A549 (cell line): ENCODE results near the gene PTPRCAP. TPM values are rescaled to one million over a fixed set of nuclear protein-coding genes. Genes with fewer than 3 reads are reported as not detected.
A peak's percentile ranks its signal among the peaks of the same experiment; 100 is the strongest.
"Not testable (repeated sequence)": the region's sequence is repeated elsewhere in the genome, so short reads cannot be mapped to it uniquely, and the experiment has no call there.

ENCODE experiments used
- ATAC-seq, 2 experiments: fragments of 200-7000 bp in 1 of 2; fragments of >200 bp in 1 of 2; cut with Nextera tagmentation in 1 of 2; cut with Tn5 transposase in 1 of 2; 3 replicates each; pipeline versions ENCODE4 v1.8.0 to v1.9.1; 2018 to 2020; ENCODE audit warnings: mild to moderate bottlenecking in 1 of 2, moderate library complexity in 1 of 2
- CTCF ChIA-PET: fragments of 300-600 bp; sonication (Branson Sonifier 250); formaldehyde crosslinking; extraction: SDS; loops from one replicate; lab custom pipeline; 2021; ENCODE audit warnings: antibody characterized with exemption, inconsistent platforms; lab: Yijun Ruan, JAX
- POLR2A ChIA-PET: fragments of 350-600 bp; formaldehyde crosslinking; extraction: SDS; loops from one replicate; lab custom pipeline; 2021; ENCODE audit warnings: antibody characterized with exemption, inconsistent platforms; lab: Yijun Ruan, JAX
- DNase-seq, 2 experiments: peaks; one replicate each; pipeline versions ENCODE4 v3.0.0 to v3.0.0-alpha.2; 2011 to 2016; ENCODE audit warnings: low read depth in 1 of 2, low spot score in 1 of 2
- FAIRE-seq: peaks from 2 replicates; lab custom pipeline; 2011; peaks lifted over from hg19 to GRCh38; lab: Jason Lieb, UNC
- H3K27ac ChIP-seq, 2 experiments: fragments of >200 bp; sonication (Bioruptor Twin); formaldehyde crosslinking; 3 replicates each; pipeline ENCODE4 v1.5.1; 2016 to 2017
- H3K4me1 ChIP-seq: fragments of >200 bp; sonication (Bioruptor Twin); formaldehyde crosslinking; 3 replicates; pipeline ENCODE4 v1.6.1; 2016
- H3K4me2 ChIP-seq: fragments of >200 bp; sonication (Bioruptor Twin); formaldehyde crosslinking; 3 replicates; pipeline ENCODE4 v1.6.1; 2016
- H3K4me3 ChIP-seq: fragments of >200 bp; sonication (Bioruptor Twin); formaldehyde crosslinking; 3 replicates; pipeline ENCODE4 v1.5.1; 2016
- H3K9me3 ChIP-seq: fragments of >200 bp; sonication (Bioruptor Twin); formaldehyde crosslinking; 3 replicates; pipeline ENCODE4 v1.6.1; 2016
- CBX2 ChIP-seq: fragments of 200-600 bp; sonication (generic); IDR thresholded peaks from 2 replicates; pipeline ENCODE4 v1.6.1; 2016; ENCODE audit warnings: low read depth, mild to moderate bottlenecking, borderline replicate concordance
- FOSB ChIP-seq: fragments of 250-450 bp; sonication (Bioruptor Pico); IDR thresholded peaks from 2 replicates; pipeline ENCODE4 v1.5.0; 2020; ENCODE audit warnings: mild to moderate bottlenecking, moderate library complexity
- HEYL ChIP-seq: fragments of 250-450 bp; sonication (Bioruptor Pico); IDR thresholded peaks from 2 replicates; pipeline ENCODE4 v1.8.0; 2021; ENCODE audit warnings: mild to moderate bottlenecking, moderate library complexity
- JUNB ChIP-seq: fragments of >200 bp; sonication (Bioruptor Twin); formaldehyde crosslinking; IDR thresholded peaks from 2 replicates; pipeline ENCODE4 v1.6.1; 2016
- PHF8 ChIP-seq: fragments of 200-600 bp; sonication (generic); IDR thresholded peaks from 2 replicates; pipeline ENCODE4 v1.6.1; 2016; ENCODE audit warnings: low read depth, mild to moderate bottlenecking, antibody characterized with exemption, moderate library complexity, borderline replicate concordance
- RCOR1 ChIP-seq: fragments of 150-350 bp; IDR thresholded peaks from 2 replicates; pipeline ENCODE4 v1.6.1; 2014; ENCODE audit warnings: antibody characterized with exemption, low read length, low read depth
- SMC3 ChIP-seq: fragments of >200 bp; sonication (Bioruptor Twin); formaldehyde crosslinking; IDR thresholded peaks from 3 replicates; pipeline ENCODE4 v1.6.1; 2018; ENCODE audit warnings: inconsistent platforms
- TFCP2L1 ChIP-seq: fragments of 250-450 bp; sonication (Bioruptor Pico); IDR thresholded peaks from 2 replicates; pipeline ENCODE4 v1.5.0; 2021; ENCODE audit warnings: mild to moderate bottlenecking
- TP53 ChIP-seq: fragments of 250-450 bp; sonication (Bioruptor Pico); IDR thresholded peaks from 2 replicates; pipeline ENCODE4 v1.5.0; 2021; ENCODE audit warnings: mild to moderate bottlenecking, moderate library complexity
- ZSCAN20 ChIP-seq: fragments of 250-450 bp; sonication (Bioruptor Pico); IDR thresholded peaks from 2 replicates; pipeline ENCODE4 v1.8.0; 2022; ENCODE audit warnings: mild to moderate bottlenecking, moderate library complexity
- WGBS: methylation state at CpG from one replicate; pipeline ENCODE4 v1.1.6; 2017; ENCODE audit errors: missing lambda C conversion rate; 5-methylcytosine and 5-hydroxymethylcytosine counted together
- polyA plus RNA-seq, 4 experiments: library from polyadenylated mRNA; depleted of rRNA in 3 of 4; stranded (reverse); fragments of >200 nt; fragmentation: RNase III in 1 of 4; extraction: RNeasy Plus Mini Kit Qiagen cat#74134 plus additional on column Dnase treatment in 1 of 4; gene quantifications; 2 replicates in 3 of 4; 3 replicates in 1 of 4; pipeline ENCODE4 v1.2.3, GENCODE V29; 2011 to 2017
- TF ChIP-seq, protein P1 (sequence below): fragments of 150-350 bp; IDR thresholded peaks from 2 replicates; pipeline ENCODE4 v1.6.1; 2014; ENCODE audit warnings: low read depth, mild to moderate bottlenecking, low read length
- TF ChIP-seq, protein P2 (sequence below): IDR thresholded peaks from 2 replicates; pipeline ENCODE4 v1.6.1; 2012
- TF ChIP-seq, protein P3 (sequence below): fragments of 250-450 bp; sonication (Bioruptor Pico); IDR thresholded peaks from 2 replicates; pipeline ENCODE4 v1.5.0; 2020; ENCODE audit warnings: low read depth, mild to moderate bottlenecking, moderate library complexity
- TF ChIP-seq, protein P4 (sequence below): IDR thresholded peaks from 2 replicates; pipeline ENCODE4 v1.6.1; 2012

PTPRCAP gene
- polyA plus RNA-seq, 2 of the 4 experiments (the other 2 are of a cell fraction): 0.34 to 0.56 TPM

DNA sequence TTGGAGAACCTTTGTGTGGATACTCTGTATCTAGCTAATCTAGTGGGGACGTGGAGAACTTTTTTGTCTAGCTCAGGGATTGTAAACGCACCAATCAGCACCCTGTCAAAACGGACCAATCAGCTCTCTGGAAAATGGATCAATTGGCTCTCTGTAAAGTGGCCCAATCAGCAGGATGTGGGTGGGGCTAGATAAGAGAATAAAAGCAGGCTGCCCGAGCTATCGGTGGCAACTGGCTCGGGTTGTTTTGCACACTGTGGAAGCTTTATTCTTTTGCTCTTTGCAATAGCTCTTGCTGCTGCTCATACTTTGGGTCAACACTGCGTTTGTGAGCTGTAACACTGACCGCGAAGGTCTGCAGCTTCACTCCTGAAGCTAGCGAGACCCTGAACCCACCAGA lies 39.2 kb upstream of the PTPRCAP start:
- CTCF ChIA-PET: interaction anchor here (0.6 to 1.8 kb wide), 5 partner anchors 9 to 125 kb away, joined by 3 to 7 read pairs (median 5); partner anchors contain the start of genes PITPNM1 and PPP1CA
- not testable (repeated sequence) for H3K4me2 ChIP-seq, H3K27ac ChIP-seq, ATAC-seq, H3K4me3 ChIP-seq, H3K9me3 ChIP-seq, FAIRE-seq, DNase-seq, H3K4me1 ChIP-seq
- POLR2A ChIA-PET: interaction anchor here (1.2 kb wide), 1 partner anchor 11 kb away, joined by 3 read pairs; no protein-coding TSS in a partner anchor
- WGBS: 75% methylated on average over 10 of the region's 10 CpGs

DNA sequence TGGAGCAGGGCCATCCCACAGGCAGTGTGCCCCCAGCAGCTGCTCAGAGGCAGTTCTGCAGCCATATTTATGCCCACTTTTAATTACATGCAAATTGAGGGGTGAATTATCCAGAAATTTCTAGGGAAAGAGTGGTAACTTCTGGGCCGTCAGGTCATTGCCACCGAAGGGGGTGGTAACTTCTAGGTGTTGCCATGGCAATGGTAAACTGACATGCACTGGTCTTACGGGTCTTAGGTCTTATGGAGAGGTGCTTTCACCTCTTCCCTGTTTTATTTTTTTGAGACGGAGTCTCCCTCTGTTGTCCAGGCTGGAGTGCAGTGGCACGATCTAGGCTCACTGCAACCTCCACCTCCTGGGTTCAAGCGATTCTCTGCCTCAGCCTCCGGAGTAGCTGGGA lies 35.4 kb upstream of the PTPRCAP start:
- H3K4me1 ChIP-seq: peaks cover 9% of the 10 kb centered on the region
- no peak for ATAC-seq
- no peak overlapping the region for H3K4me2 ChIP-seq
- no peak for FAIRE-seq
- H3K4me3 ChIP-seq: no peak overlapping the region
- ChIA-PET CTCF (interaction anchor here (0.6 to 0.9 kb wide), 2 partner anchors 72 to 89 kb away, joined by 3 read pairs; no protein-coding TSS in a partner anchor), POLR2A (no interaction called here)
- no peak overlapping the region for H3K27ac ChIP-seq
- 86% methylated on average over 7 of the region's 7 CpGs for WGBS
- TF ChIP-seq, protein P1, sequence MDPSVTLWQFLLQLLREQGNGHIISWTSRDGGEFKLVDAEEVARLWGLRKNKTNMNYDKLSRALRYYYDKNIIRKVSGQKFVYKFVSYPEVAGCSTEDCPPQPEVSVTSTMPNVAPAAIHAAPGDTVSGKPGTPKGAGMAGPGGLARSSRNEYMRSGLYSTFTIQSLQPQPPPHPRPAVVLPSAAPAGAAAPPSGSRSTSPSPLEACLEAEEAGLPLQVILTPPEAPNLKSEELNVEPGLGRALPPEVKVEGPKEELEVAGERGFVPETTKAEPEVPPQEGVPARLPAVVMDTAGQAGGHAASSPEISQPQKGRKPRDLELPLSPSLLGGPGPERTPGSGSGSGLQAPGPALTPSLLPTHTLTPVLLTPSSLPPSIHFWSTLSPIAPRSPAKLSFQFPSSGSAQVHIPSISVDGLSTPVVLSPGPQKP: no peak
- no peak for DNase-seq
- H3K9me3 ChIP-seq: no peaks in the 10 kb centered on the region

DNA sequence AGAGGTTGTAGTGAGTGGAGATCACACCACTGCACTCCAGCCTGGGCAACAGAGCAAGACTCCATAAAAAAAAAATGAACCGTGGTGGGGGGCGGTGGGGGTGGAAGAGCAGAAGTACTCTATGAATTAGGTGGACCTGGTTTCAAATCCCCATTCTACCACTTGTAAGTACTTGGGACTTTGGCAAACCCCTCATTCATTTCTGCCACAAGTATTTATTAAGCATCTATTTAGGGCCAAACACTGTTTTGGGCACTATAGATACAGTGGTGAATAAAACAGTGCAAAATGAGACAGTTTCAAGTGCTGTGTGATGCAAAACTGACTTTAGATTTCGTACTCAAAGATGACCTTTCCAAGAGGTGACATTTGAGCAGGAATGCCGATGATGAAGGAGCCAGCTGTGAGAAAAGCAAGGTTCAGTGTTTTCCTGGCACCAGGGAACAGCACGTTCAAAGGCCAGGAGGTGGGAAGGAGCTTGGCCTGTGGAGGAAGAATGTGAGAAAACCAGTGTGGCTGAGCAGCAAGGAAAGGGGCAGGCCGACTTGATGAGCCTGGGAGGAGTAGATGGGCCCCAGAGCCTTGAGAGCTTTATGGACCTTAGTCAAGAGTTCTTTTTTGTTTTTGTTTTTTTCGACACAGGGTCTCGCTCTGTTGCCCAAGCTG lies 33.0 kb upstream of the PTPRCAP start:
- TF ChIP-seq TP53 (CRISPR knock-in tag): no peak
- TF ChIP-seq SMC3: no peak
- TF ChIP-seq, protein P2, sequence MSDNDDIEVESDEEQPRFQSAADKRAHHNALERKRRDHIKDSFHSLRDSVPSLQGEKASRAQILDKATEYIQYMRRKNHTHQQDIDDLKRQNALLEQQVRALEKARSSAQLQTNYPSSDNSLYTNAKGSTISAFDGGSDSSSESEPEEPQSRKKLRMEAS: no peak
- TF ChIP-seq, protein P3, sequence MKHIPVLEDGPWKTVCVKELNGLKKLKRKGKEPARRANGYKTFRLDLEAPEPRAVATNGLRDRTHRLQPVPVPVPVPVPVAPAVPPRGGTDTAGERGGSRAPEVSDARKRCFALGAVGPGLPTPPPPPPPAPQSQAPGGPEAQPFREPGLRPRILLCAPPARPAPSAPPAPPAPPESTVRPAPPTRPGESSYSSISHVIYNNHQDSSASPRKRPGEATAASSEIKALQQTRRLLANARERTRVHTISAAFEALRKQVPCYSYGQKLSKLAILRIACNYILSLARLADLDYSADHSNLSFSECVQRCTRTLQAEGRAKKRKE (CRISPR knock-in tag): no peak
- no peak for TF ChIP-seq TFCP2L1
- TF ChIP-seq RCOR1: no peak
- TF ChIP-seq HEYL (CRISPR knock-in tag): no peak
- TF ChIP-seq JUNB: no peak
- TF ChIP-seq, protein P4, sequence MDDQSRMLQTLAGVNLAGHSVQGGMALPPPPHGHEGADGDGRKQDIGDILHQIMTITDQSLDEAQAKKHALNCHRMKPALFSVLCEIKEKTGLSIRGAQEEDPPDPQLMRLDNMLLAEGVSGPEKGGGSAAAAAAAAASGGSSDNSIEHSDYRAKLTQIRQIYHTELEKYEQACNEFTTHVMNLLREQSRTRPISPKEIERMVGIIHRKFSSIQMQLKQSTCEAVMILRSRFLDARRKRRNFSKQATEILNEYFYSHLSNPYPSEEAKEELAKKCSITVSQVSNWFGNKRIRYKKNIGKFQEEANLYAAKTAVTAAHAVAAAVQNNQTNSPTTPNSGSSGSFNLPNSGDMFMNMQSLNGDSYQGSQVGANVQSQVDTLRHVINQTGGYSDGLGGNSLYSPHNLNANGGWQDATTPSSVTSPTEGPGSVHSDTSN: no peak
- TF ChIP-seq, protein P1: no peak
- no peak for TF ChIP-seq FOSB (CRISPR knock-in tag)
- TF ChIP-seq CBX2: no peak
- TF ChIP-seq, all 56 proteins: peak for 0
- 81% methylated on average over 8 of the region's 8 CpGs for WGBS
- H3K4me1 ChIP-seq: peaks cover 22% of the 10 kb centered on the region
- CTCF ChIA-PET: interaction anchor here (0.9 to 5.4 kb wide), 10 partner anchors 10 to 119 kb away, joined by 3 to 22 read pairs (median 6); partner anchors contain the start of gene PPP1CA
- no peak for FAIRE-seq
- POLR2A ChIA-PET: no interaction called here
- no peak for ATAC-seq
- no peaks in the 10 kb centered on the region for H3K9me3 ChIP-seq
- no peak overlapping the region for H3K27ac ChIP-seq
- H3K4me3 ChIP-seq: no peak overlapping the region
- H3K4me2 ChIP-seq: no peak overlapping the region
- DNase-seq: no peak

DNA sequence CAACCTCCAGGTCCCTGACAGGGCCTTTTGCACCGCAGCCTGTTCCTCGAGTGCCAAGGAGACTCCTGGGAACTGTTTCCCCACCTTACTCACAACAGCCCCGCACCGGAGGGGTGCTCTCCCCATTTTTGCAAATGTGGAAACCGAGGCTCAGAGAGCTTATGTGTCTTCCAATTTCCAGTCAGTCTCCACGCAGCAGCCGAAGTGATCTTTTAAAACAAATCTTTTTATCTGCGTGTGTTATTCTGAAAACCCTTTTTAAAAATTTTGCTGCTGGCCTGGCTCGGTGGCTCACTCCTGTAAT lies 32.0 kb upstream of the PTPRCAP start:
- 21% methylated on average over 9 of the region's 9 CpGs for WGBS
- CTCF ChIA-PET: interaction anchor here (0.6 to 5.4 kb wide), 15 partner anchors 11 to 118 kb away, joined by 3 to 22 read pairs (median 4); partner anchors contain the start of gene PPP1CA
- peak overlapping the region; percentile 82 for H3K4me2 ChIP-seq
- peak overlapping the region; percentile 67 for H3K4me3 ChIP-seq
- peak overlapping the region; percentile 83 to 97 for H3K27ac ChIP-seq
- H3K4me1 ChIP-seq: peaks cover 25% of the 10 kb centered on the region
- POLR2A ChIA-PET: interaction anchor here (0.6 to 1.9 kb wide), 3 partner anchors 25 to 68 kb away, joined by 3 to 14 read pairs (median 5); partner anchors contain the start of gene PPP1CA
- DNase-seq (no peak), FAIRE-seq (no peak), ATAC-seq (no peak)
- TF ChIP-seq PHF8 (peak; percentile 59; the same call in 1 of the 2 replicates), ZSCAN20 (no peak)
- no peaks in the 10 kb centered on the region for H3K9me3 ChIP-seq
